Ishikawa (cell line): Measurements from ENCODE around the gene CHST6.

Experiments
- CEBPB ChIP-seq: IDR thresholded peaks from 2 replicates; pipeline ENCODE4 v1.6.1; 2012
- CREB1 ChIP-seq: IDR thresholded peaks from 2 replicates; pipeline ENCODE4 v1.6.1; 2012; ENCODE audit warnings: low read depth
- EGR1 ChIP-seq: IDR thresholded peaks from 2 replicates; pipeline ENCODE4 v1.6.1; 2012
- EP300 ChIP-seq: IDR thresholded peaks from 2 replicates; pipeline ENCODE4 v1.6.1; 2012; ENCODE audit warnings: borderline replicate concordance
- FOXM1 ChIP-seq: IDR thresholded peaks from 2 replicates; pipeline ENCODE4 v1.6.1; 2012; ENCODE audit warnings: low read depth, borderline replicate concordance
- NFIC ChIP-seq: IDR thresholded peaks from 2 replicates; pipeline ENCODE4 v1.6.1; 2012
- RAD21 ChIP-seq: IDR thresholded peaks from 2 replicates; pipeline ENCODE4 v1.6.1; 2012; ENCODE audit warnings: low read depth
- REST ChIP-seq: IDR thresholded peaks from 2 replicates; pipeline ENCODE4 v1.6.1; 2012; ENCODE audit warnings: low read depth, mild to moderate bottlenecking
- TAF1 ChIP-seq: IDR thresholded peaks from 2 replicates; pipeline ENCODE4 v1.6.1; 2012; ENCODE audit warnings: low read depth, mild to moderate bottlenecking
- TCF12 ChIP-seq: IDR thresholded peaks from 2 replicates; pipeline ENCODE4 v1.6.1; 2012; ENCODE audit warnings: low read depth
- TEAD4 ChIP-seq: IDR thresholded peaks from 2 replicates; pipeline ENCODE4 v1.6.1; 2012
- YY1 ChIP-seq: IDR thresholded peaks from 2 replicates; pipeline ENCODE4 v1.6.1; 2012; ENCODE audit warnings: low read depth
- ZBTB7A ChIP-seq: IDR thresholded peaks from 2 replicates; pipeline ENCODE4 v1.6.1; 2012; ENCODE audit warnings: low read depth
- TF ChIP-seq, protein P1 (sequence below): IDR thresholded peaks from 2 replicates; pipeline ENCODE4 v1.6.1; 2012
- TF ChIP-seq, protein P2 (sequence below): IDR thresholded peaks from 2 replicates; pipeline ENCODE4 v1.6.1; 2012

Gene CHST6

DNA sequence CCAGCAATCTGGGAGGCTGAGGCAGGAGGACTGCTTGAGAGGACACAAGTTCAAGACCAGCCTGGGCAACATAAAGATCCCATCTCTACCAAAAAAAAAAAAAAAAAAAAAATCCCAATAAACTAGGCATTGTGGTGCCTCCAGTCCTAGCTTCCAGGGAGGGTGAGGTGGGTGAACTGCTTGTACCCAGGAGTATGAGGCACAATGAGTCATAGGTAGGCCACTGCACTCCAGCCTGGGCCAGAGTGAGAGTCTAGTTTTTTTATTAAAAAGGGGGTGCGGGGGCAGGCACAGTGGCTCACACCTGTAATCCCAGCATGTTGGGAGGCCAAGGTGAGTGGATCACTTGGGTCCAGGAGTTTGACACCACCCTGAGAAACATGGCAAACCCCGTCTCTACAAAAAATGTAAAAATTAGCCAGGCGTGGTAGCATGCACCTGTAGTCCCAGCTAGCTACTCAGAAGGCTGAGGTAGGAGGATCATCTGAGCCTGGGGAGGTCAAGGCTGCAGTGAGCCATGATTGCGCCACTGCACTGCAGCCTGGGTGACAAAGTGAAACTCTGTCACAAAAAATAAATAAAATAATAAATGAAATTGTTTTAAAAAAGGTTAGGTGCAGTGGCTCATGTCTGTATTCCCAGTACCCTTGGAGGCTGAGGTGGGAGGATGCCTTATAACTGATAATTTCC, 7.8 kb upstream of the CHST6 start:
- no peak for TF ChIP-seq CEBPB

DNA sequence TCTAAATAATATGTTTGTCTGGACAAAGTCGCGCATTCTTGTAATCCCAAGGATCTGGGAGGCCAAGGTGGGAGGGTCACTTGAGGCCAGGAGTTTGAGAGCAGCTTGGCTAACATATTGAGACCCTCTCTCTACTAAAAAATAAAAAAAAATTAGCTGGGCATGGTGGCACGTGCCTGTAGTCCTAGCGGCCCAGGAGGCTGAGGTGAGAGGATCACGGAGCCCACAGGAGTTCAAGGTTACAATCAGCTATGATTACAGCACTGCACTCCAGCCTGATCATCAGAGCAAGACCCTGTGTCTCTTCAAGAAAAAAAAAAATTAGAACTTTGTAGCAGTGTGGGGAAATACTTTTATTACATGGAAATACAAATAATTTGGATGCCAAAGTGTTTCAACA, 6.1 kb upstream of the CHST6 start:
- TF ChIP-seq, protein P1, sequence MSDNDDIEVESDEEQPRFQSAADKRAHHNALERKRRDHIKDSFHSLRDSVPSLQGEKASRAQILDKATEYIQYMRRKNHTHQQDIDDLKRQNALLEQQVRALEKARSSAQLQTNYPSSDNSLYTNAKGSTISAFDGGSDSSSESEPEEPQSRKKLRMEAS, result no peak
- TF ChIP-seq RAD21 (no peak), CREB1 (no peak), REST (no peak), EGR1 (no peak), EP300 (no peak), TCF12 (no peak), CEBPB (no peak), TAF1 (no peak), TEAD4 (no peak), FOXM1 (no peak), ZBTB7A (no peak), YY1 (no peak), NFIC (no peak)
- TF ChIP-seq, protein P2, sequence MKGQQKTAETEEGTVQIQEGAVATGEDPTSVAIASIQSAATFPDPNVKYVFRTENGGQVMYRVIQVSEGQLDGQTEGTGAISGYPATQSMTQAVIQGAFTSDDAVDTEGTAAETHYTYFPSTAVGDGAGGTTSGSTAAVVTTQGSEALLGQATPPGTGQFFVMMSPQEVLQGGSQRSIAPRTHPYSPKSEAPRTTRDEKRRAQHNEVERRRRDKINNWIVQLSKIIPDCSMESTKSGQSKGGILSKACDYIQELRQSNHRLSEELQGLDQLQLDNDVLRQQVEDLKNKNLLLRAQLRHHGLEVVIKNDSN, result no peak

DNA sequence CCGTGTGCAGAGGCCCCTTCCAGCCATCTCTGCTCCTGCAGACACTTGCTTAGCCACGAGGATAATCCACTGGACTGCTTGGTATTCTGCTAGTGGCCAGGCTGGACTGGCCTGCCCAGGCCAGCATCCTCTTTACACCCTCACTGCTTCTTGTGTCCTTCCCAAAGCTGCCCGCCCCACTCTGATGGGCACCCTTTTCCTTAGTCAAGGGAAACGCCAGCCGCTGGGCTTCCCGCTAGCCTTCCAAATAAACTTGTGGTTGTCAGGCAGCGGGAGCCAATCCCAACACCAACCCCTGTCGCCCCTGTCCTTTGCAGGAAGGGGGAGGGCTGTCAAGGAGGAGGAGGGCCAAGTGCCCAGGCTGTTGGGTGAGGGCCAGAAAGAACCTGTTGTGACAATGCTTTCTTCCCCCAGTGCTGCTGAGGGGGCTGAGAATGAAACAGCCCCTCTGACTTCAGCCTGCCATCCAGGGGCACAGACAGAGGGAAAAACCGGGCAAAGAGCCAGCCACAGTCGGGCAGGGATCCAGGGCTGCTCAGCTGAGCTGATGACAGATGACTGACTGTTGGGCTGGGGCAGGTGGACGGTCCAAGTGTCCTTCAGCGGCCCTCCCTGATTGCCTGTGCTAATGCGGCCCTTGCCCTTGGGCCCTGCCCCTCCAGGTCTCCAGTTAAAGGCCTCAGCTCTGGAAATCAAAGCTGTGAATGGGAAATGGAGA, 3.5 kb upstream of the CHST6 start:
- TF ChIP-seq NFIC, result peak; percentile 76

DNA sequence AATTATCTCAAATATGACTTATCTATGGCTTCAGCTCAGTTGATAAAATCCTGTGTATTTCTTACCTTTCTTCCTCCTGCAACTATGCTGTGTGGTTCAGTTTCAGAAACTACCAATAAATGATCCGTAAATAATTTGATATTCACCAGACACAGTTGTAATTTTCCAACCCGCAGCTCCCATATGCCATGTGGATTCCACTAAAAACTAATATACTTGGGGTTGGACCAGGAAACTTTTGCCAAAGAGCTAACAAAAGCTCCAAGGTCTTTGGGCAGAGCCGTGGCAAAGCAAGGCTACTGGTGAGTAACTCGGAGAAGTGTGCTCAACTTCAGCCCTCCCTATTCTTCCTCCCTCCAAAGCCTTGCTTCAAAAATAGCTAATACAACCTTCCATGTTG, 2.3 kb upstream of the CHST6 start:
- no peak for TF ChIP-seq EP300
- TF ChIP-seq TCF12, result no peak
- TF ChIP-seq REST, result no peak
- TF ChIP-seq CREB1, result no peak
- TF ChIP-seq, protein P2, result no peak
- no peak for TF ChIP-seq CEBPB
- TF ChIP-seq TEAD4, result no peak
- TF ChIP-seq TAF1, result no peak
- TF ChIP-seq RAD21, result no peak
- no peak for TF ChIP-seq FOXM1
- no peak for TF ChIP-seq ZBTB7A
- no peak for TF ChIP-seq NFIC
- no peak for TF ChIP-seq YY1

GRCh38 chr16:75494661-75495075, 573 bp downstream of the CHST6 start:
- TF ChIP-seq YY1, result no peak
- TF ChIP-seq CREB1, result no peak
- TF ChIP-seq, protein P1, result no peak
- no peak for TF ChIP-seq CEBPB
- no peak for TF ChIP-seq EGR1
- TF ChIP-seq, protein P2, result no peak
- no peak for TF ChIP-seq EP300
- no peak for TF ChIP-seq TEAD4
- TF ChIP-seq TCF12, result no peak

GRCh38 chr16:75494184-75494583, 1.1 kb downstream of the CHST6 start:
- no peak for TF ChIP-seq NFIC
- no peak for TF ChIP-seq REST
- TF ChIP-seq CEBPB, result no peak
- TF ChIP-seq YY1, result no peak
- TF ChIP-seq, protein P2, result no peak
- TF ChIP-seq FOXM1, result no peak
- TF ChIP-seq, protein P1, result no peak
